Gastrocnemius medialis (tissue), 4 donors: ENCODE data around the gene DPH5. TPM values are rescaled to one million over a fixed set of nuclear protein-coding genes. Genes with fewer than 3 reads are reported as not detected.

Source experiments
- ATAC-seq, 2 donors: fragments of 150-250 bp; one replicate each; pipeline ENCODE4 v1.9.1; 2016
- DNase-seq, 2 donors: peaks; one replicate each; pipeline ENCODE4 v3.0.0-alpha.2; 2019
- H3K27ac ChIP-seq, 4 donors: fragments of 200-600 bp; sonication (generic); 1 replicate in 1 of 4; 2 replicates in 3 of 4; pipeline ENCODE4 v1.5.1; 2016 to 2018; ENCODE audit warnings: mild to moderate bottlenecking in 2 of 4, moderate library complexity in 1 of 4
- H3K27me3 ChIP-seq, 3 donors: fragments of 200-600 bp; sonication (generic) in 2 of 3; 1 replicate in 1 of 3; 2 replicates in 2 of 3; pipeline versions ENCODE4 v1.5.1 to v1.6.0; 2016 to 2019; ENCODE audit warnings: mild to moderate bottlenecking in 1 of 3, moderate library complexity in 1 of 3
- H3K36me3 ChIP-seq, 2 donors: fragments of 200-600 bp; sonication (generic) in 1 of 2; one replicate each; pipeline ENCODE4 v1.5.1; 2017 to 2018
- H3K4me1 ChIP-seq, 2 donors: fragments of 200-600 bp; sonication (generic) in 1 of 2; one replicate each; pipeline ENCODE4 v1.5.1; 2016 to 2017; ENCODE audit warnings: mild to moderate bottlenecking in 2 of 2
- H3K4me3 ChIP-seq, 4 donors: fragments of 200-600 bp; sonication (generic) in 3 of 4; 1 replicate in 1 of 4; 2 replicates in 3 of 4; pipeline ENCODE4 v1.5.1; 2016 to 2019; ENCODE audit warnings: mild to moderate bottlenecking in 2 of 4
- H3K9me3 ChIP-seq, 3 donors: fragments of 200-600 bp; sonication (generic) in 2 of 3; 1 replicate in 1 of 3; 2 replicates in 2 of 3; pipeline ENCODE4 v1.5.1; 2016 to 2019
- CTCF ChIP-seq, 5 experiments: fragments of 450-650 bp in 3 of 5; fragments of 200-600 bp in 2 of 5; sonication (generic) in 2 of 5; IDR thresholded peaks in 4 of 5; conservative IDR thresholded peaks in 1 of 5; 1 replicate in 4 of 5; 2 replicates in 1 of 5; pipeline ENCODE4 v1.5.1; 2016 to 2019; ENCODE audit warnings: antibody characterized with exemption in 5 of 5, mild to moderate bottlenecking in 3 of 5, moderate library complexity in 3 of 5
- POLR2A ChIP-seq, 2 donors: fragments of 450-650 bp; IDR thresholded peaks; one replicate each; pipeline ENCODE4 v1.6.1; 2017; ENCODE audit warnings: antibody characterized with exemption in 2 of 2, mild to moderate bottlenecking in 2 of 2, moderate library complexity in 2 of 2
- in situ Hi-C, 4 donors: fragments of 200-750 bp; cut with MboI; loops; one replicate each; pipeline versions ENCODE4 v1.15.0 to v1.8.0; 2017; ENCODE audit warnings: low sequenced_read_pairs in 4 of 4
- intact Hi-C: fragments of 100-400 bp; cut with DNase I; formaldehyde crosslinking; loops from one replicate; pipeline ENCODE4 v1.15.1; 2023; ENCODE audit warnings: low total_unique reads
- total RNA-seq, 4 donors: library from RNA; depleted of rRNA; stranded (reverse); fragments of >200 nt; gene quantifications; one replicate each; pipeline versions ENCODE4 v1.1.0 to v1.2.3, GENCODE V29; 2016

Gene DPH5
- total RNA-seq, 4 donors from 2014 or later = 9.4 to 30.0 (median 22.2) TPM

GRCh38 chr1:100941098-100941527 lies 84.5 kb downstream of the DPH5 start:
- intact Hi-C loops = no loop called here
- Histone ChIP-seq H3K27me3 (no peaks in the 10 kb centered on the region), H3K36me3 (peaks cover 0 to 12% of the 10 kb centered on the region in 2 donors), H3K9me3 (no peaks in the 10 kb centered on the region), H3K27ac (no peak overlapping the region), H3K4me3 (no peak overlapping the region), H3K4me1 (no peaks in the 10 kb centered on the region)
- TF ChIP-seq POLR2A (IDR thresholded peaks at IDR 0.05) (no peak), CTCF (IDR thresholded peaks at IDR 0.05 in 4 of 5, conservative IDR thresholded peaks at IDR 0.05 in 1 of 5) (no peak)
- in situ Hi-C loops = no loop called here
- DNase-seq (no peak), ATAC-seq (no peak)

Other genes with a start within 250 kb of the DPH5 start
- 1 to 10 TPM; 1.7 to 4.9 (median 3.4) TPM for gene EXTL2, start 130.9 kb downstream of the DPH5 start, total RNA-seq
- gene SLC30A7, start 129.7 kb downstream of the DPH5 start, total RNA-seq = 1 to 10 TPM; 1.5 to 6.2 (median 3.5) TPM
- 10 to 100 TPM; 28.8 to 54.3 (median 47.5) TPM for gene S1PR1, start 211.2 kb upstream of the DPH5 start, total RNA-seq